ENCODE results near the gene TDRD12.
"Not testable (repeated sequence)": the region's sequence is repeated elsewhere in the genome, so short reads cannot be mapped to it uniquely, and the experiment has no call there.

Gene TDRD12

DNA sequence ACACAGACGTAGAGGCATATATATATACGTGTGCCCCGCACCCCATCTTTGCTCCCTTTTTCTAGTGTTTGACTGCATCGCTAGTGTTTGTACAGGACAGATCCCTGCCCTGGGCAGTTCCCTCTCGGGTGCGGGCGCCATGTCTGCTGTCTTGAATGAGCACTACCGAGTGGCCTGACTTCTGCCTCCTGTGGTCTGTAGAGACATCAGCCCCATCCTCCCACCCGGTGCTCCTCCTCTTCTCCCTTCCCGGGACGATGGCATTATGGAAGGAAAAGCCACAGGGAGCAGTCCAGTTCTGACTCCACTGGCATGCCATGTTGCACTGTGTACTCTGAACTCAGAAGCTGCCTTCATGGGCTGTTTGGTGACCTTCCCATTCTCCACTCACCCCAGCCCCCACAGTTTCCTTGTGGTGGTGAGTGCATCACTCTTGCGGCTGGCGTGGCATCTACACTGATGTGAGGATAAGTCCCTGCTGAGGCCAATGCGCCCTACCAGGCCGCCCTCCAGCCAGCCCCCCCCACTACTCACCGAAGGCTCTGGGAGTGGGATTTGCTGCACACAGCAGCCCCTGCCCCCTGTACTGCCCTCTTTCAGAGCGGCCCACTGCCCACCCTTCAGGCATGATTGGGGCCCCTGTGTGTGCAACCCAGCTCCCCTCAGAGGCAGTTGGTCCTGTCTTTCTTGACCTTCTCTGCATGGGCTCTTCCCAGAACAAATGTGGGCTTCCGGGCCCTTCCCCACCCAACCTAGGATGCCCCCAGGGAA, 25.2 kb downstream of the TDRD12 start:
- in situ Hi-C loops (cut with MboI; ENCODE audit: low sequenced_read_pairs), result no loop called here

DNA sequence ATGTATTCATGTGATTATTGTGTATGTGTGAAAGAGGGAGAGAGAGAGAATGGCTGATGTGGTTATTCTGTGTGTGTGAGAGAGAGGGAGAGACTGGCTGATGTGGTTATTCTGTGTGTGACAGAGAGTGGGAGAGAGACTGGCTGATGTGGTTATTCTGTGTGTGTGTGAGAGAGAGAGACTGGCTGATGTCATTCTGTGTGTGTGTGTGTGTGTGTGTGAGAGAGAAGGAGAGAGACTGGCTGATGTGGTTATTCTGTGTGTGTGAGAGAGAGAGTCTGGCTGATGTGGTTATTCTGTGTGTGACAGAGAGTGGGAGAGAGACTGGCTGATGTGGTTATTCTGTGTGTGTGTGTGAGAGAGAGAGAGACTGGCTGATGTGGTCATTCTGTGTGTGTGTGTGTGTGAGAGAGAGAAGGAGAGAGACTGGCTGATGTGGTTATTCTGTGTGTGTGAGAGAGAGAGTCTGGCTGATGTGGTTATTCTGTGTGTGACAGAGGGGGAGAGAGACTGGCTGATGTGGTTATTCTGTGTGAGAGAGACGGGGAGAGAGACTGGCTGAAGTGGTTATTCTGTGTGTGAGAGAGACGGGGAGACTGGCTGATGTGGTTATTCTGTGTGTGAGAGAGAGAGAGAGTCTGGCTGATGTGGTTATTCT, 26.2 kb downstream of the TDRD12 start:
- in situ Hi-C loops (cut with MboI; ENCODE audit: low sequenced_read_pairs), result not testable (repeated sequence)

DNA sequence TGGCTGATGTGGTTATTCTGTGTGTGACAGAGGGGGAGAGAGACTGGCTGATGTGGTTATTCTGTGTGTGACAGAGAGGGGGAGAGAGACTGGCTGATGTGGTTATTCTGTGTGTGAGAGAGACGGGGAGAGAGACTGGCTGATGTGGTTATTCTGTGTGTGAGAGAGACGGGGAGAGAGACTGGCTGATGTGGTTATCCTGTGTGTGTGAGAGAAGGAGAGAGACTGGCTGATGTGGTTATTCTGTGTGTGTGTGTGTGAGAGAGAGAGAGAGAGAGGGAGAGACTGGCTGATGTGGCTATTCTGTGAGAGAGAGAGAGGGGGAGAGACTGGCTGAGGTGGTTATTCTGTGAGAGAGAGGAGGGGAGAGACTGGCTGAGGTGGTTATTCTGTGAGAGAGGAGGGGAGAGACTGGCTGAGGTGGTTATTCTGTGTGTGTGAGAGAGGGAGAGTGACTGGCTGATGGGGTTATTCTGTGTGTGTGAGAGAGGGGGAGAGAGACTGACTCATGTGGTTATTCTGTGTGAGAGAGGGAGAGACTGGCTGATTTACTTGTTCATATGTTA, 27.1 kb downstream of the TDRD12 start:
- in situ Hi-C loops (cut with MboI; ENCODE audit: low sequenced_read_pairs), result not testable (repeated sequence)

DNA sequence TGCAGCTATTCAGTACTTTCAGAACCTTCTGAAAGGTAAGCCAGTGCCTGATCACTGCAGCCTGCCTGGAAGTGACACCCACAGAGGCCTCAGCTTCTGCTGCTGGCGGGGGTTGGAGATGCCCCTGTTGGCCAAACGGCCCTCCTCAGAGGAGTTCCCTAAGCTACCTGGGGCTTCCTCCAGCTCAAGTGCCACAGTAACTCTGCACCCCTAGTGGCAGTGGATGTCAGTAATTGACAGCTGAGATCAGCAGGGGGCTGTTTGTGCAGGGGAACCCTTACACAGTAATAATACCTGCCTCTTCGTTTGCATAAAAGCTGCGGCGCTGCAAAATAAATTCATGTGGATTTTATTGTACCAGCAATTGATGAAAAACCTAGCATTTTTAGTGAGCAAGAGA, 28.9 kb downstream of the TDRD12 start:
- in situ Hi-C loops (cut with MboI; ENCODE audit: low sequenced_read_pairs), result no loop called here

DNA sequence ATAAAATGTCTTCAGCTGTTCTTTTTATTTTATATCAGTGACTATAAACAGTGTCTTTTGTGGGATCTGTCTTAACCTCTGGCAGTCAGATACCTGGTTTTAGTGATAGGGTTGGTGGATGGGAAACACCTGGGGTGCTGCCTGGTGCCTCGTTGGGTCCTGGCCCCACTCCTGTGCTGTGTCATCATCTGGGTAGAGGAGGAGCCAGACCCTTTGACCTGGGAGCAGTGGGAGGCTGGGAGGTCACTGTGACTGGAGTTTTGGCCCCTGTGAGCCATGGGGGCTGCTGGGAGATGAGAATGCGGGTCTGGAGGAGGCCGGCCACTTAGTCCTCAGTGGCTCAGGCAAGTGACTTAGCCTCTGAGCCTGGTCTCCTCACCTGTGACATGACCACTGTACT, 29.4 kb downstream of the TDRD12 start:
- in situ Hi-C loops (cut with MboI; ENCODE audit: low sequenced_read_pairs), result no loop called here

DNA sequence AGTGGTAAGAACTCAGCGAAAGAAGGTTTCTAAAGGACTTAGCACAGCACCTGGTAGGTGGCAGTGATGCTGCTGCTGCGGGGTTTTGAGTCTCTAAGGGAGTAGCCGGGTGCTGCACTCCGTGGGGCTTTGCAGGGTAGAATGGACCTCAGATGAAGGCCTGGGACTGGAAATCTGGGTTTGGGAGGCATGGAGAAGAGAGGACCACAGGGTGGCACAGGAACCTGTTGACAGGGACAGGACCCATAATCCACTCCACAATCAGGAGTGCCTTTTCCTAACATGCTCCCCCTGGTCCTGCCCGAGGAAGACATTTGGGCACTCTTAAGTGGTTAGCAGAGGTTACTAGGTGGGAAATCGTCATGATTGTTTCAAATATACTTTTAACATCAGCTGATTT, 29.8 kb downstream of the TDRD12 start:
- in situ Hi-C loops (cut with MboI; ENCODE audit: low sequenced_read_pairs), result no loop called here

DNA sequence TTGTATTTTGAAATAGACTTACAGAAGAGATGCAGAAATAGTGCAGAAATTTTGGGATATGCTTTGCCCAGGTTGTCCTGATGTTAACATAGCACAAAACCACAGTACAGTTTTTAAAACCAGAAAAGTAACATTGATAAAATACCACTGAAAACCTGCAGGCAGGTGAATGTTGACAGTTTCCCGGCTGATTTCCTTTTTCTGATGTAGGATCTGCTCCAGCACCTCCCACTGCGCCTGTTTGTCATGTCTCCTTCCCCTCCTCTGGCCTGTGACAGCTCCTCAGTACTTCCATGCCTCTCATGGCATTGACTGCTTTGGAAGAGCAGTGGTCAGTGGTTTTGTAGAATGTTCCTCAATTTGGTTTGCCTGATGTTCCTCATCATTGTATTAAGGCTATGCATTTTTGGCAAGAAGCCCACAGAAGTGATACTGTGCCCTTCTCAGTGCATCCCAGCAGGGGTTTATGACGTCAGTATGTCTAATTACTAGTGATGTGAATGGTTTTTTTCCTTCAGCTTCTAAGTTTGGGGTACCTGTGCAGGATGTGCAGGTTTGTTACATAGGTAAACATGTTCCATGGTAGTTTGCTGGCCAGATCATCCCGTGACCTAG, 31.0 kb downstream of the TDRD12 start:
- in situ Hi-C loops (cut with MboI; ENCODE audit: low sequenced_read_pairs), result no loop called here

DNA sequence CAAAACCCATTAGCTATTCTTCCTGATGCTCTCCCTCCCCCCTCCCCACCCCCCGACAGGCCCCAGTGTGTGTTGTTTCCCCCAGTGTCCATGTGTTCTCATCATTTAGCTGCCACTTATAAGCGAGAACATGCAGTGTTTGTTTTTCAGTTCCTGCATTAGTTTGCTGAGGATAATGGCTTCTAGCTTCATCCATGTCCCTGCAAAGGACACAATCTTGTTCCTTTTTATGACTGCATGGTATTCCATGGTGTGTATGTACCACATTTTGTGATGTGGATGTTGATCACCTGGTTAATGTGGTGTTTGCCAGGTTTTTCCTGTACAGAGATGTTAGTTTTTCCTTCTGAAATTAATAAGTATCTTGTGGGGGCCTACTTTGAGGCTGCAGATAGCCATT, 31.5 kb downstream of the TDRD12 start:
- in situ Hi-C loops (cut with MboI; ENCODE audit: low sequenced_read_pairs), result no loop called here

DNA sequence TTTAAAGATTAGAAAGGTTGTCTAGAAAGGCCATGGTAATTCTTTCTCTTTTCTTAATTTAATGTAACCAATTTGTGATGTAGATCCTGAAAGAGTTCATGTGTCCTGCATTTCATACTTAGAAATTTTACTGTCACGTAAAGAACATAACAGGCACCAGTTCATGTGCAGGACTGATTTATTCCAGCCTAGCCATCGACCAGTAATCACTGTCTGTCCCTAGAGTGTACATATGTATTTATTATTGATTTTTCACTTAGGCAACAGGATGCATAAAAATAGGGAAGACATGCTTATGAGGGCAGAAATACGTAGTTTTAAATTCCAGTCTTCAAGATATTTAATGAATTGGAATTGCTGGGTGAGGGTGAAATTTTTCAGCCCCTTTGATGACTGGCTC, 37.6 kb downstream of the TDRD12 start:
- in situ Hi-C loops (cut with MboI; ENCODE audit: low sequenced_read_pairs), result no loop called here

DNA sequence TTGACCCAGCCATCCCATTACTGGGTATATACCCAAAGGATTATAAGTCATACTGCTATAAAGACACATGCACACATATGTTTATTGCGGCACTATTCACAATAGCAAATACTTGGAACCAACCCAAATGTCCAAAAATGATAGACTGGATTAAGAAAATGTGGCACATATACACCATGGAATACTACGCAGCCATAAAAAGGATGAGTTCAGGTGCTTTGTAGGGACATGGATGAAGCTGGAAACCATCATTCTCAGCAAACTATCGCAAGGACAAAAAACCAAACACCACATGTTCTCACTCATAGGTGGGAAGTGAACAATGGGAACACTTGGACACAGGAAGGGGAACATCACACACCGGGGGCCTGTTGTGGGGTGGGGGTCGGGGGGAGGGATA, 45.8 kb downstream of the TDRD12 start:
- in situ Hi-C loops (cut with MboI; ENCODE audit: low sequenced_read_pairs), result not testable (repeated sequence)

DNA sequence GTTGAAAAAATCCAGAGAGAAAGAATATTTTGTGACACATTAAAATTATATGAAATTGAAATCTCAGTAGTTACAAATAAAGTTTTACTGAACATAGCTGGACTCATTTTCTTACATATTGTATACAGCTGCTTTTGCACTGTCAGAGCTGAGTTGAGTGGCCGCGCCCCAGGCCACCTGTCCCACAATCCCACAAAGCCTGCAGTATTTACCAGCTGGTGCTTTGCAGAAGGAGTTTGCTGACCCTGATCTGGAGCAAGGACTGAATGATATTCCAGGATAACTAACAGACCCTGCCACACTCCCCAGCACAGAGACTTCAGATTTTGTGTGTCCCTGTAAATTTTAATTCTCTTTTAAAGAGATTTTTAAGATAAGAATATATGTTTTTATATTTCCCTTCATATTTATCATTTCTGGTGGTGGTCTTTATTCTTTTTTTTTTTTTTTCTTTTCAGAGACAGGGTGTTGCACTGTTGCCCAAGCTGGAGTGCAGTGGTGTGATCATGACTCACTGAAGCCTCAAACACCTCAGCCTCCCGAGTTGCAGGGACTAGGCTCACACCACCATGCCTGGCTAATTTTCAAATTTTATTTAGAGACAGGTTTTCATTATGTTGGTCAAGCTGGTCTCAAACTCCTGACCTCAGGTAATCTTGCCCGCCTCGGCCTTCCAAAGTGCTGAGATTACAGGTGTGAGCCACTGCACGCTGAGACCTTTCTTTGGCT, 48.5 kb downstream of the TDRD12 start:
- in situ Hi-C loops (cut with MboI; ENCODE audit: low sequenced_read_pairs), result no loop called here

DNA sequence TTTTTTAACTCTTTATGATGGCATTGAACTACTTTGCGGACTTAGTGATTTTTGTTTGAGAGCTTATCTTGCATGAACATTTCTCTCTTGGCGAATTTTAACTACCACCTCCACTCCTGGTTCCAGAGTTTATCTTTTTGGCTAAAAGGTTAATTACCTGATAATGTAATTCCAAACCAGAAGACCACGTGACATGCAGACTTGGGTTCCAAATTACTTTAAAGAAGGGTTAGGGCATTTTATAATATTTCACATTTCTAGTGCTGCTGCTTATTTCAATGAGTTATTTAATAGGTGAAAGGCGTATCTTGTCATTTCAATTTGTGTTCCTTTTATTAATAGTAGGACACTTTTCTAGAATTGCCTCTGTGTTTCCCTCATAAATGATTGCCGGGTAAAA, 52.0 kb downstream of the TDRD12 start:
- in situ Hi-C loops (cut with MboI; ENCODE audit: low sequenced_read_pairs), result no loop called here

DNA sequence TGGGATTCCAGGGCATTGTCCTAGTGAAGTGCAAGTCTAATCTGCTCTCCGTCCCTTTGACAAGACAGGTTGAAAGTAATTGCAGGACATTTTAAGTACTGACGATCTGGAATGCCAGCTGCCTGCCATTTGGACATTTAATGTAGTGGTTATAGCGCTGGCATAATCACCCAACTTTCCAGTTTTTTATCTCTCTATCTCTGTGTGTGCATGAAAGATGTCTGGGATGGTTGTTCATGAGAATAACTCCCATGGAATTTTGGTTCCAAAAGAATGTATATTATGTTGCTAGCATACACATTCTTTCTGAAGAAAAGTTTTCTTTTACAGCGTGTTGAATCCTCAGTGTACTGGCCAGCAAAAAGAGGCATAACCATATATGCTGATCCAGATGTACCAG, 53.6 kb downstream of the TDRD12 start:
- in situ Hi-C loops (cut with MboI; ENCODE audit: low sequenced_read_pairs), result no loop called here

DNA sequence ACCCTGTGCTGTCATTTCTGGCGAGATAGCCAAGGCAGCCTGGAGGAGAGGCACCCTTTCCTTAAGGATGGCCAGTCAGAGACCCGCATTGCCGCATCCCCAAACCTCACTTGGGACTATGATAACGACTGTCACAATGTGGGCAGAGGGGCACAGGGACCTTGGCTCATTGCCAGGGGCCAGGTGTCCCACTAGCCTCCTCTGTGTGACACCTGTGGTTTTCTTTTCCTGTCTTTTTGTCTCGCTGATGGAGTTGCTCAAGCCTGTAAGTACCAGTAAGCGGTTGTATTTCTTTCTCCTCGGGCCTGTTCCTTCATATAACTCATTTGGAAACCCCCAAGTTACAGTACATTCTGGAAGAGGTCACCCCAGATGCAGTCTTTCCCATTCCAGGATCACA, 59.5 kb downstream of the TDRD12 start:
- in situ Hi-C loops (cut with MboI; ENCODE audit: low sequenced_read_pairs), result no loop called here

DNA sequence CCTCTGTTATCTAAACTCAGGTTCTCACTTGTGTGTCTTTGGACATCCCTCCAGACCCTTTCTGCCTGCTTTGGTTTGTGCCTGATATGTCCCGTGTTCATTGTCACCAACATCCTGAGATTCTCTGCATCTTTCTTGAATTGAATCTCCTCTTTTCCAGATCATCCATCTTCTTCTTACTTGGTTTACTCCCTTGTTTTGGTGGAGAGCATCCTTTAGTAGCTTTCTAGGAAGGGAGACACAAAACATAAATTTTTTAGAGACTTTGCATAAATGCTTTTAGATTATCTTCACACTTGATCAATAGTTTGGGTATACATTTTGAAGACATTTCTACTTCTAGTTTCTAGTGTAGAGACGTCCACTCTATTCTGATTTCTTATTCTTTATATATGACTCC, 61.7 kb downstream of the TDRD12 start:
- in situ Hi-C loops (cut with MboI; ENCODE audit: low sequenced_read_pairs), result no loop called here

DNA sequence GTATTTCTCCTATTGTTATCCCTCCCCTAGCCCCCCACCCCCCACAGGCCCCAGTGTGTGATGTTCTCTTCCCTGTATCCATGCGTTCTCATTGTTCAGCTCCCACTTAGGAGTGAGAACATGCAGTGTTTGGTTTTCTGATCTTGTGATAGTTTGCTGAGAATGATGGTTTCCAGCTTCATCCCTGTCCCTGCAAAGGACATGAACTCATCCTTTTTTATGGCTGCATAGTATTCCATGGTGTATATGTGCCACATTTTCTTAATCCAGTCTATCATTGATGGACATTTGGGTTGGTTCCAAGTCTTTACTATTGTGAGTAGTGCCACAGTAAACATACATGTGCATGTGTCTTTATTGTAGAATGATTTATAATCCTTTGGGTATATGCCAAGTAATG, 62.5 kb downstream of the TDRD12 start:
- in situ Hi-C loops (cut with MboI; ENCODE audit: low sequenced_read_pairs), result not testable (repeated sequence)

DNA sequence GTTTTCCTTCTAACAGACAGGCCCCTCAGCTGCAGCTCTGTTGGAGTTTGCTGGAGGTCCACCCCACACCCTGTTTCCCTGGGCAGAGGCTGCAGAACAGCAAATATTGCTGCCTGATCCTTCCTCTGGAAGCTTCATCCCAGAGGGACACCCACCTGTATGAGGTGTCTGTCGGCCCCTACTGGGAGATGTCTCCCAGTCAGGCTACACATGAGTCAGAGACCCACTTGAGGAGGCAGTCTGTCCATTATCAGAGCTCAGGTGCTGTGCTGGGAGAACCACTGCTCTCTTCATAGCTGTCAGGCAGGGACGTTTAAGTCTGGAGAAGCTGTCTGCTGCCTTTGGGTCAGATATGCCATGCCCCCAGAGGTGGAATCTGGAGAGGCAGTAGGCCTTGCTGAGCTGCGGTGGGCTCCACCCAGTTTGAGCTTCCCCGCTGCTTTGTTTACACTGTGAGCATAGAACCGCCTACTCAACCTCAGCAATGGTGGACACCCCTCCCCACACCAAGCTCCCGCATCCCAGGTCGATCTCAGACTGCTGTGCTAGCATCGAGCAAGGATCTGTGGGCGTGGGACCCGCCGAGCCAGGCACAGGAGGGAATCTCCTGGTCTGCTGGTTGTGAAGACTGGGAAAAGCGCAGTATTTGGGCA, 67.7 kb downstream of the TDRD12 start:
- in situ Hi-C loops (cut with MboI; ENCODE audit: low sequenced_read_pairs), result not testable (repeated sequence)

DNA sequence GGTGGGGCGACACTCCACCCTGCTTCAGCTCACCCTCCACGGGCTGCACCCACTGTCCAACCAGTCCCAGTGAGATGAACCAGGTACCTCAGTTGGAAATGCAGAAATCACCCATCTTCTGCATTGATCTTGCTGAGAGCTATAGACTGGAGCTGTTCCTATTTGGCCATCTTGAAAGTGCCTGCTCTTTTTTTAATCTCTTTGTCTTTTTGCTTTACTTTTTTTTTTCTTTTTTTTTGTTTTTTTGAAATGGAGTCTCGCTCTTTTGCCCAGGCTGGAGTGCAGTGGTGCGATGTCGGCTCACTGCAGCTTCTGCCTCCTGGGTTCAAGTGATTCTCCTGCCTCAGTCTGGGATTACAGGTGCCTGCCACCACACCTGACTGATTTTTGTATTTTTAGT, 68.3 kb downstream of the TDRD12 start:
- in situ Hi-C loops (cut with MboI; ENCODE audit: low sequenced_read_pairs), result not testable (repeated sequence)

DNA sequence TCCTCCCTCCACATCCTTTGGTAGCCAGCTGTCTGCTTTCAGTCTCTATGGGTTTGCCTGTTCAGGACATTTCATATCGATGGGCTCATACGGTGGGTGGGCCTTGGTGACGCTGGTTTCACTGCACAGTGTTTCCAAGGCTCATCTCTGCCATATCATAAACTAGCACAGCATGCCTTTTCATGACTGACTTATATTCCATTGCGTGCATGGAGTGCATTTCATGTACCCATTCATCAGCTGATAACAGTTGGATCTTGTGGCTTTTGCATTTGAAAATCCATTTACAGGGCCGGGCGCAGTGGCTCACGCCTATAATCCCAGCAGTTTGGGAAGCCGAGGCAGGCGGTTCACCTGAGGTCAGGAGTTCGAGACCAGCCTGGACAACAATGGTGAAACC, 69.9 kb downstream of the TDRD12 start:
- in situ Hi-C loops (cut with MboI; ENCODE audit: low sequenced_read_pairs), result no loop called here

DNA sequence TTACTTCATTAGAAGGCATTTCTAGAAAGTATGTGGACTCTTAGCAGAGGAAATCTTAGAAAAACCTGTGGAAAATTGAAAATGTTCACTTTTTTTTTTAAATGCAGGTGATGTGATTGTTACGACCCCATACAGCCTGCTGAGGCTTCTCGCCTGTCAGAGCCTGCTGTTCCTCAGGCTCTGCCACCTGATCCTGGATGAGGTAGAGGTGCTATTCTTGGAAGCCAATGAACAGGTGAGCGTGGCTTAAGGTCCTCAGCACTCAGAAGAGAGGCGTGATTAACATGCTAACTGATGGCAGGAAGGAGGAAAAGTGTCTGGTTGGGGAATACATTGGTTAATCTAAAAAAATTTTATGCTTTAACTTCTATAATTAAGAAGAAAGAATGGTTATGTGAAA, 78.6 kb downstream of the TDRD12 start:
- in situ Hi-C loops (cut with MboI; ENCODE audit: low sequenced_read_pairs), result no loop called here

DNA sequence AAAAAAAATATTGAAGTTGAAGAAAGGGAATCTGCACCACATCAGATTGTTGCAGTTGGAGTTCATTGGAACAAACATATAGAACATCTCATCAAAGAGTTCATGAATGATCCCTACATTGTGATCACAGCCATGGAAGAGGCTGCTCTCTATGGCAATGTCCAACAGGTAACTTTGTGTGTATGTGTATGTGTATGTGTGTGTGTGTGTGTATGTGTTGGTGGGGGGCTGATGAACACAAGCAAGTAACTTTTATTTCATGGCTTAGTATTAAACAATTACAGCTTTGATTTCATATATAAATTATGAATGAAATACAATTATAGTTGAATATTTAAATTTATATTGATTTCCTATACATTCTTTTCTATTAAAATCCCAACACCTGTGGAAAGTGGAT, 80.6 kb downstream of the TDRD12 start:
- in situ Hi-C loops (cut with MboI; ENCODE audit: low sequenced_read_pairs), result no loop called here

All from HL-60/S4 treated with retinoic acid at 250 ng/mL for 4 days and 3 days (cell line).